OCI-LY7 (cell line): Measurements from ENCODE around the gene DNM3. TPM values are rescaled to one million over a fixed set of nuclear protein-coding genes. Genes with fewer than 3 reads are reported as not detected.
"Not testable (repeated sequence)": the region's sequence is repeated elsewhere in the genome, so short reads cannot be mapped to it uniquely, and the experiment has no call there.

Source experiments
- BruUV-seq: library from RNA; stranded (reverse); fragments of 400-500 nt; replicated peaks from 2 replicates; lab custom pipeline; 2021; lab: Mats Ljungman, UMichigan
- CTCF ChIA-PET: fragments of 300-600 bp; sonication (Branson Sonifier 250); formaldehyde crosslinking; loops from one replicate; lab custom pipeline; 2022; ENCODE audit warnings: antibody characterized with exemption; ENCODE audit not compliant: unreplicated experiment; lab: Charles Lee
- POLR2A ChIA-PET: fragments of 300-600 bp; sonication (Branson Sonifier 250); formaldehyde crosslinking; loops from one replicate; lab custom pipeline; 2022; ENCODE audit warnings: antibody characterized with exemption; lab: Charles Lee
- DNase-seq: peaks from one replicate; pipeline ENCODE4 v3.0.0-alpha.2; 2015; ENCODE audit warnings: low spot score
- H2AFZ ChIP-seq: fragments of 200-600 bp; sonication (generic), shearing (Covaris generic); 2 replicates; pipeline ENCODE4 v1.6.1; 2014; ENCODE audit warnings: mild to moderate bottlenecking, antibody characterized with exemption, low read length, moderate library complexity
- H3K27ac ChIP-seq: fragments of 200-600 bp; sonication (generic); 2 replicates; pipeline ENCODE4 v1.5.1; 2014; ENCODE audit warnings: mixed run types, low read depth, mild to moderate bottlenecking, moderate library complexity, low read length, inconsistent platforms; ENCODE audit not compliant: poor library complexity, severe bottlenecking
- H3K36me3 ChIP-seq: fragments of 200-600 bp; sonication (generic); 2 replicates; pipeline ENCODE4 v1.6.1; 2014; ENCODE audit warnings: mild to moderate bottlenecking, antibody characterized with exemption, low read length, moderate library complexity, mixed read lengths; ENCODE audit not compliant: insufficient read depth
- H3K4me1 ChIP-seq: fragments of 200-600 bp; sonication (generic); 2 replicates; pipeline ENCODE4 v1.5.1; 2014; ENCODE audit warnings: mild to moderate bottlenecking, low read length; ENCODE audit not compliant: insufficient read depth, poor library complexity, severe bottlenecking
- H3K4me2 ChIP-seq: fragments of 200-600 bp; sonication (generic); 2 replicates; pipeline ENCODE4 v1.6.1; 2014; ENCODE audit warnings: mild to moderate bottlenecking, low read length
- H3K4me3 ChIP-seq: fragments of 200-600 bp; sonication (generic); 2 replicates; pipeline ENCODE4 v1.5.1; 2014; ENCODE audit warnings: mild to moderate bottlenecking, low read depth, low read length; ENCODE audit not compliant: poor library complexity, severe bottlenecking
- H3K79me2 ChIP-seq: fragments of 200-600 bp; sonication (generic); 2 replicates; pipeline ENCODE4 v1.6.1; 2016; ENCODE audit warnings: low read depth, mild to moderate bottlenecking, low read length, moderate library complexity, mixed read lengths; ENCODE audit not compliant: insufficient read depth
- H3K9me2 ChIP-seq: fragments of 200-600 bp; sonication (generic); 2 replicates; pipeline ENCODE4 v1.6.1; 2016; ENCODE audit warnings: mild to moderate bottlenecking, low read length, mixed read lengths; ENCODE audit not compliant: insufficient read depth
- H3K9me3 ChIP-seq: fragments of 200-600 bp; sonication (generic); 2 replicates; pipeline ENCODE4 v1.6.1; 2014; ENCODE audit warnings: mild to moderate bottlenecking, mixed run types, low read length, mixed read lengths
- H4K20me1 ChIP-seq: fragments of 200-600 bp; sonication (generic); 2 replicates; pipeline ENCODE4 v1.6.1; 2014; ENCODE audit warnings: mild to moderate bottlenecking, antibody characterized with exemption, low read length, moderate library complexity, mixed read lengths; ENCODE audit not compliant: insufficient read depth
- EZH2phosphoT487 ChIP-seq: fragments of 200-600 bp; sonication (generic); IDR thresholded peaks from 2 replicates; pipeline ENCODE4 v1.6.1; 2018; ENCODE audit warnings: low read depth, borderline replicate concordance, mild to moderate bottlenecking, mixed run types, antibody characterized with exemption, low read length, moderate library complexity, mixed read lengths
- intact Hi-C: fragments of 100-400 bp; cut with micrococcal nuclease; formaldehyde crosslinking; loops from one replicate; pipeline ENCODE4 v1.10.0; 2022; ENCODE audit not compliant: unreplicated experiment
- total RNA-seq, 2 experiments: library from RNA; depleted of rRNA in 1 of 2; stranded (reverse); fragments of >200 nt in 1 of 2; shearing (Covaris generic) in 1 of 2; gene quantifications; 2 replicates each; pipeline ENCODE4 v1.2.3, GENCODE V29; 2014 to 2022
- TF ChIP-seq, protein P1 (sequence below): fragments of 200-600 bp; sonication (generic); conservative IDR thresholded peaks from 2 replicates; pipeline ENCODE4 v1.5.1; 2014; ENCODE audit warnings: mild to moderate bottlenecking, antibody characterized with exemption, low read length, moderate library complexity, mixed read lengths

Gene DNM3
- total RNA-seq, 2 experiments from 2014 or later: 0.47 to 0.61 TPM

DNA sequence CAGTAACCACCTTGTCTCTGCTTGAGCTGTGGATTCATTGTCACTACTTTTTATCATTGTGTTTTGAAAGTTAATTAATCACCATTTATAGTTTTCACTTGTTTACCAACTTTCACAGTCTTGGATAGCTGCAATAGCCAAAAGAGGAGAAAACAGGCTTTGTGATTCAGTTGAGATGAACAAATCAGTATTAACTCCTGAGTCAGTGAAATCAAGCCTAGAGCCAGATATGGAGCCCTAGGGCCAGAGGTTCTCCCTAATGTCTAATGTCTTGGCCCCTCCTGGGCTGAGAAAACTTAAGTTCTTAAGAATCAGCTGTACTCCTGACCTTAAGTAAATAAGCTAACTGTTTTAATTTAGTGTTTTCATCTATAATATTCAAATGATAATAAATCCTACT is 228.8 kb downstream of the DNM3 start:
- no peak overlapping the region for H3K4me2 ChIP-seq
- no peaks in the 10 kb centered on the region for H4K20me1 ChIP-seq
- TF ChIP-seq, protein P1, sequence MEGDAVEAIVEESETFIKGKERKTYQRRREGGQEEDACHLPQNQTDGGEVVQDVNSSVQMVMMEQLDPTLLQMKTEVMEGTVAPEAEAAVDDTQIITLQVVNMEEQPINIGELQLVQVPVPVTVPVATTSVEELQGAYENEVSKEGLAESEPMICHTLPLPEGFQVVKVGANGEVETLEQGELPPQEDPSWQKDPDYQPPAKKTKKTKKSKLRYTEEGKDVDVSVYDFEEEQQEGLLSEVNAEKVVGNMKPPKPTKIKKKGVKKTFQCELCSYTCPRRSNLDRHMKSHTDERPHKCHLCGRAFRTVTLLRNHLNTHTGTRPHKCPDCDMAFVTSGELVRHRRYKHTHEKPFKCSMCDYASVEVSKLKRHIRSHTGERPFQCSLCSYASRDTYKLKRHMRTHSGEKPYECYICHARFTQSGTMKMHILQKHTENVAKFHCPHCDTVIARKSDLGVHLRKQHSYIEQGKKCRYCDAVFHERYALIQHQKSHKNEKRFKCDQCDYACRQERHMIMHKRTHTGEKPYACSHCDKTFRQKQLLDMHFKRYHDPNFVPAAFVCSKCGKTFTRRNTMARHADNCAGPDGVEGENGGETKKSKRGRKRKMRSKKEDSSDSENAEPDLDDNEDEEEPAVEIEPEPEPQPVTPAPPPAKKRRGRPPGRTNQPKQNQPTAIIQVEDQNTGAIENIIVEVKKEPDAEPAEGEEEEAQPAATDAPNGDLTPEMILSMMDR: no peak
- TF ChIP-seq EZH2phosphoT487: no peak
- no peak overlapping the region for H2AFZ ChIP-seq
- DNase-seq: no peak
- H3K79me2 ChIP-seq: no peaks in the 10 kb centered on the region
- intact Hi-C loops: no loop called here
- no peaks in the 10 kb centered on the region for H3K4me1 ChIP-seq
- H3K4me3 ChIP-seq: no peak overlapping the region
- no peaks in the 10 kb centered on the region for H3K9me3 ChIP-seq
- BruUV-seq: no TSS peak
- no peak overlapping the region for H3K27ac ChIP-seq
- no peaks in the 10 kb centered on the region for H3K9me2 ChIP-seq
- CTCF ChIA-PET: no interaction called here
- no peaks in the 10 kb centered on the region for H3K36me3 ChIP-seq
- POLR2A ChIA-PET: interaction anchor here (0.9 kb wide), 1 partner anchor 33 kb away, joined by 4 read pairs; no protein-coding TSS in a partner anchor

DNA sequence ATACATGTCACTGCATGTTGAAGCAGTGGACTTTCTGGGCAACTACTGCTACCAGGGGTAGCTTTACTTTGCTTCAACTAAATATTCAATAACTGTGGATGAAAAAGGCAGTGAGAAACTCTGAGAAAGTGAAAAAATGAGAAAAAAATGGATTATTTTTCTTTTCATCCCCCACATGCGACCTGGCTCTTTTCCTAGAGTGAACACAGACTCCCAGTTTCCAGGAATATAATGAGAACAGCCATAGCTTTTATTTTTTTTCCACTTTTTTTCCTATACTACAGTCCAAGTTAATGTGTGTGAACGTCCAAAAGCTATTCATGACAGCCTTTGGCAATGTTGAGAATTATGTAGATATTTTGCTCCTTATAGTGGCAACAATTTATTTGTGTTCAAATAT is 230.4 kb downstream of the DNM3 start:
- Histone ChIP-seq H3K9me3 (no peaks in the 10 kb centered on the region), H3K4me2 (no peak overlapping the region), H3K9me2 (no peaks in the 10 kb centered on the region), H4K20me1 (no peaks in the 10 kb centered on the region), H3K4me3 (no peak overlapping the region), H3K4me1 (no peaks in the 10 kb centered on the region), H3K79me2 (no peaks in the 10 kb centered on the region), H2AFZ (no peak overlapping the region), H3K27ac (no peak overlapping the region), H3K36me3 (no peaks in the 10 kb centered on the region)
- BruUV-seq: no TSS peak
- POLR2A ChIA-PET: no interaction called here
- intact Hi-C loops: no loop called here
- DNase-seq: no peak
- CTCF ChIA-PET: no interaction called here
- TF ChIP-seq, protein P1: no peak
- no peak for TF ChIP-seq EZH2phosphoT487

DNA sequence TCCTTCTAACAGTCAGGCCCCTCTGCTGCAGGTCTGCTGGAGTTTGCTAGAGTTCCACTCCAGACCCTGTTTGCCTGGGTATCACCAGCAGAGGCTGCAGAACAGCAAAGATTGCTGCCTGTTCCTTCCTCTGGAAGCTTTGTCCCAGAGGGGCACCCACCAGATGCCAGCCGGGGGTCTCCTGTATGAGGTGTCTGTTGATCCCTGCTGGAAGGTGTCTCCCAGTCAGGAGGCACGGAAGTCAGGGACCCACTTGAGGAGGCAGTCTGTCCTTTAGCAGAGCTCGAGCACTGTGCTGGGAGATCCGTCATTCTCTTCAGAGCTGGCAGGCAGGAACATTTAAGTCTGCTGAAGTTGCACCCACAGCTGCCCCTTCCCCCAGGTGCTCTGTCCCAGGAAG is 238.6 kb downstream of the DNM3 start:
- H4K20me1 ChIP-seq, POLR2A ChIA-PET, H3K9me3 ChIP-seq, BruUV-seq, H3K79me2 ChIP-seq, H2AFZ ChIP-seq, H3K4me3 ChIP-seq, CTCF ChIA-PET, H3K4me1 ChIP-seq, DNase-seq, intact Hi-C loops, H3K36me3 ChIP-seq, H3K9me2 ChIP-seq, H3K4me2 ChIP-seq, H3K27ac ChIP-seq: not testable (repeated sequence)
